Breast epithelium (tissue), 3 donors: Measurements from ENCODE around the gene SH3GL2.

ENCODE experiments used
- POLR2A ChIP-seq: fragments of 450-650 bp; IDR thresholded peaks from one replicate; pipeline ENCODE4 v1.6.1; 2016; ENCODE audit warnings: antibody characterized with exemption, mild to moderate bottlenecking, moderate library complexity
- POLR2AphosphoS5 ChIP-seq, 3 donors: sonication (generic); formaldehyde crosslinking; IDR thresholded peaks; one replicate each; pipeline ENCODE4 v1.6.1; 2017; ENCODE audit warnings: antibody characterized with exemption in 3 of 3
- TF ChIP-seq, protein P1 (sequence below), 3 donors: fragments of 450-650 bp; IDR thresholded peaks; one replicate each; pipeline ENCODE4 v1.5.1; 2016 to 2017; ENCODE audit warnings: antibody characterized with exemption in 3 of 3, mild to moderate bottlenecking in 3 of 3, moderate library complexity in 3 of 3

DNA sequence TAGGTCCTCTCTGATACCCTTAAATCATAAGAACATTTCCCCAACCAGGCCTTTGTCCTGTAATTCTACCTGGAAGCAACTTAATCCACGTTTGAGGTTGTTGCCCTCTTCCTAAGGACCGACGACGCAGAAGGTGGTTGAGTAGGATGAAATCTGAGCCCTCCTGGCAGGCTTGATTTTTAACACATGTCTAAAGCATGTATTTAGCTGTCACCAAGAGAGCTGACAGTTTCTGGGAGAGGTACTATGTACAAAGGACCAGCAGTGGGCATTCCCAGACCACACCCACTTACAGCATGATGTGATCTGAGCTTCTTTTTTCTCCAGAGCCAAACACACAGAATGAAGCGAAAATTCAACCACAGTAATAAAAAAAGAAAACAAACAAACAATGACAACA lies 260.9 kb downstream of the SH3GL2 start:
- TF ChIP-seq, protein P1, sequence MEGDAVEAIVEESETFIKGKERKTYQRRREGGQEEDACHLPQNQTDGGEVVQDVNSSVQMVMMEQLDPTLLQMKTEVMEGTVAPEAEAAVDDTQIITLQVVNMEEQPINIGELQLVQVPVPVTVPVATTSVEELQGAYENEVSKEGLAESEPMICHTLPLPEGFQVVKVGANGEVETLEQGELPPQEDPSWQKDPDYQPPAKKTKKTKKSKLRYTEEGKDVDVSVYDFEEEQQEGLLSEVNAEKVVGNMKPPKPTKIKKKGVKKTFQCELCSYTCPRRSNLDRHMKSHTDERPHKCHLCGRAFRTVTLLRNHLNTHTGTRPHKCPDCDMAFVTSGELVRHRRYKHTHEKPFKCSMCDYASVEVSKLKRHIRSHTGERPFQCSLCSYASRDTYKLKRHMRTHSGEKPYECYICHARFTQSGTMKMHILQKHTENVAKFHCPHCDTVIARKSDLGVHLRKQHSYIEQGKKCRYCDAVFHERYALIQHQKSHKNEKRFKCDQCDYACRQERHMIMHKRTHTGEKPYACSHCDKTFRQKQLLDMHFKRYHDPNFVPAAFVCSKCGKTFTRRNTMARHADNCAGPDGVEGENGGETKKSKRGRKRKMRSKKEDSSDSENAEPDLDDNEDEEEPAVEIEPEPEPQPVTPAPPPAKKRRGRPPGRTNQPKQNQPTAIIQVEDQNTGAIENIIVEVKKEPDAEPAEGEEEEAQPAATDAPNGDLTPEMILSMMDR (IDR thresholded peaks at IDR 0.05) = no peak
- TF ChIP-seq POLR2A (no peak), POLR2AphosphoS5 (IDR thresholded peaks at IDR 0.05) (no peak)
